SK-N-SH treated with all-trans-retinoic acid at 6 μM for 48 hours (cell line): Measurements from ENCODE around the gene COL4A2.

Source experiments
- ATAC-seq: fragments of 200-7000 bp; cut with Tn5 transposase; 3 replicates; pipeline ENCODE4 v1.9.1; 2020; ENCODE audit warnings: mild to moderate bottlenecking, moderate library complexity
- ARNTL ChIP-seq: fragments of 450-650 bp; formaldehyde crosslinking; IDR thresholded peaks from 2 replicates; pipeline ENCODE4 v1.5.0; 2020; ENCODE audit warnings: low read depth, mild to moderate bottlenecking, moderate library complexity, borderline replicate concordance
- BACH2 ChIP-seq: fragments of 250-450 bp; sonication (Bioruptor Pico); IDR thresholded peaks from 2 replicates; pipeline ENCODE4 v1.9.0; 2021; ENCODE audit warnings: mild to moderate bottlenecking, borderline replicate concordance
- CSDC2 ChIP-seq: fragments of 250-450 bp; sonication (Bioruptor Pico); IDR thresholded peaks from 2 replicates; pipeline ENCODE4 v1.5.0; 2020; ENCODE audit warnings: mild to moderate bottlenecking, moderate library complexity
- GLIS3 ChIP-seq: fragments of 250-450 bp; sonication (Bioruptor Pico); IDR thresholded peaks from 2 replicates; pipeline ENCODE4 v1.5.0; 2020; ENCODE audit warnings: mild to moderate bottlenecking, moderate library complexity
- ISL1 ChIP-seq: fragments of 250-450 bp; sonication (Bioruptor Pico); IDR thresholded peaks from 2 replicates; pipeline ENCODE4 v2.1.2; 2022; ENCODE audit warnings: mild to moderate bottlenecking, moderate library complexity
- PPARA ChIP-seq: fragments of 250-450 bp; sonication (Bioruptor Pico); IDR thresholded peaks from 2 replicates; pipeline ENCODE4 v1.5.0; 2020; ENCODE audit warnings: mild to moderate bottlenecking, borderline replicate concordance
- SNAI2 ChIP-seq: fragments of 250-450 bp; sonication (Bioruptor Pico); IDR thresholded peaks from 2 replicates; pipeline ENCODE4 v1.5.0; 2020; ENCODE audit warnings: mild to moderate bottlenecking, moderate library complexity
- TOX ChIP-seq: fragments of 250-450 bp; sonication (Bioruptor Pico); IDR thresholded peaks from 2 replicates; pipeline ENCODE4 v1.8.0; 2021; ENCODE audit warnings: mild to moderate bottlenecking, moderate library complexity, borderline replicate concordance
- ZC3H10 ChIP-seq: fragments of 250-450 bp; sonication (Bioruptor Pico); IDR thresholded peaks from 2 replicates; pipeline ENCODE4 v1.5.1; 2021; ENCODE audit warnings: mild to moderate bottlenecking, moderate library complexity
- ZNF565 ChIP-seq: fragments of 450-650 bp; formaldehyde crosslinking; conservative IDR thresholded peaks from 2 replicates; pipeline ENCODE4 v1.5.0; 2020; ENCODE audit warnings: low read depth, mild to moderate bottlenecking, moderate library complexity
- ZNF70 ChIP-seq: fragments of 450-650 bp; formaldehyde crosslinking; IDR thresholded peaks from 2 replicates; pipeline ENCODE4 v1.5.0; 2020; ENCODE audit warnings: mild to moderate bottlenecking, moderate library complexity
- TF ChIP-seq, protein P1 (sequence below): fragments of 250-450 bp; sonication (Bioruptor Pico); IDR thresholded peaks from 2 replicates; pipeline ENCODE4 v1.8.0; 2020; ENCODE audit warnings: mild to moderate bottlenecking, moderate library complexity, borderline replicate concordance
- TF ChIP-seq, protein P2 (sequence below): fragments of 250-450 bp; sonication (Bioruptor Pico); IDR thresholded peaks from 2 replicates; pipeline ENCODE4 v1.5.1; 2021; ENCODE audit warnings: mild to moderate bottlenecking, moderate library complexity
- TF ChIP-seq, protein P3 (sequence below): fragments of 250-450 bp; sonication (Bioruptor Pico); IDR thresholded peaks from 2 replicates; pipeline ENCODE4 v1.8.0; 2021; ENCODE audit warnings: low read depth, mild to moderate bottlenecking, moderate library complexity, borderline replicate concordance
- TF ChIP-seq, protein P4 (sequence below): fragments of 250-450 bp; sonication (Bioruptor Pico); IDR thresholded peaks from 2 replicates; pipeline ENCODE4 v1.5.1; 2020; ENCODE audit warnings: low read depth, mild to moderate bottlenecking, moderate library complexity
- TF ChIP-seq, protein P5 (sequence below): fragments of 250-450 bp; sonication (Bioruptor Pico); IDR thresholded peaks from 2 replicates; pipeline ENCODE4 v1.5.0; 2020; ENCODE audit warnings: mild to moderate bottlenecking, moderate library complexity

The COL4A2 gene

DNA sequence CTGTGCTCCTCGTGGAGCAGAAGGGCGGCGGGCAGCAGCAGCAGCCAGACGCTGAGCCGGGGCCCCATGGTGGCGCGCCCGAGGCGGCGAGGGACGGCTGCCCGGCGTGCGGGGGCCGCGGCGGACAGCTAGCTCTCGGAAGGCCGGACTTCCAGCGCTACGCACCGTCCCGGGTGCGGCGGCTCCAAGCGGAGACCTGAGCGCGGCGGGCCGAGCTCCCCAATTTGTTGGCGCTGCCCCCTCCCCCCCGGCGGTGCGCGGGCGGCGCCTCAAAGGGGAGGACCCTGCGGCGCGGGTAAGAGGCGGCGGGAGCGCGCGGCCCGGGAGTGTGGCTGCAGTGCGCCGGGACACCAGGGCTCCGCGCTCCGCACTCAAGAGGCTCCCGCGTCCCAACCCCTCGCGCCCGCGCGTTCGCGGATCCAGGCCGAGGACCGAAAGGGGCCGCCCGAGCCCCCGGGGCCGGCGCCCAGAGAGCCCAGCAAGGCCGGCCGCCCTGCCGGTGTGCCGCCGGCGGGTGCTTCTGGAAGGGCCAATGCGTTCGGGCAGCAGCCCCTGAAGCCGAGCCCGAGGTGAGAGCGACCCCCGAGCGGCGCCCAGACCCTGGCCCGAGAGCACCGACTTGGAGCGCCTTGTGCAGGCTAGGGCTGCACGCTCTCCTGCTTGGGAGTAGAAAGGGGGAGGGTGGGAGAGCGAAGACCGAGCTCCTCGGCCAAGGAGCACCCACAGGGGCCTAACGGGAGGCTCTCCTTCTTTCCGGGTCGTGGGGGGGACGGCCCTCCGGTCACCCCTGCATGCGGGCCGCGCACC is at the start of gene COL4A2, which contains the start of gene COL4A1:
Gene COL4A2, plus strand, starts transcription at position 325 of the 807 bp plus-strand sequence. CDS start 620 bp downstream, outside the sequence.
Gene COL4A1, minus strand, starts transcription at position 198 of the 807 bp plus-strand sequence. Its CDS starts 130 bp downstream, at position 68.
- TF ChIP-seq ISL1 (CRISPR knock-in tag) (no peak), TOX (no peak), BACH2 (CRISPR knock-in tag) (no peak), ZNF70 (CRISPR knock-in tag) (no peak), ZNF565 (CRISPR knock-in tag) (no peak), PPARA (CRISPR knock-in tag) (no peak)
- TF ChIP-seq, protein P1, sequence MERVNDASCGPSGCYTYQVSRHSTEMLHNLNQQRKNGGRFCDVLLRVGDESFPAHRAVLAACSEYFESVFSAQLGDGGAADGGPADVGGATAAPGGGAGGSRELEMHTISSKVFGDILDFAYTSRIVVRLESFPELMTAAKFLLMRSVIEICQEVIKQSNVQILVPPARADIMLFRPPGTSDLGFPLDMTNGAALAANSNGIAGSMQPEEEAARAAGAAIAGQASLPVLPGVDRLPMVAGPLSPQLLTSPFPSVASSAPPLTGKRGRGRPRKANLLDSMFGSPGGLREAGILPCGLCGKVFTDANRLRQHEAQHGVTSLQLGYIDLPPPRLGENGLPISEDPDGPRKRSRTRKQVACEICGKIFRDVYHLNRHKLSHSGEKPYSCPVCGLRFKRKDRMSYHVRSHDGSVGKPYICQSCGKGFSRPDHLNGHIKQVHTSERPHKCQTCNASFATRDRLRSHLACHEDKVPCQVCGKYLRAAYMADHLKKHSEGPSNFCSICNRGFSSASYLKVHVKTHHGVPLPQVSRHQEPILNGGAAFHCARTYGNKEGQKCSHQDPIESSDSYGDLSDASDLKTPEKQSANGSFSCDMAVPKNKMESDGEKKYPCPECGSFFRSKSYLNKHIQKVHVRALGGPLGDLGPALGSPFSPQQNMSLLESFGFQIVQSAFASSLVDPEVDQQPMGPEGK = no peak
- TF ChIP-seq, protein P2, sequence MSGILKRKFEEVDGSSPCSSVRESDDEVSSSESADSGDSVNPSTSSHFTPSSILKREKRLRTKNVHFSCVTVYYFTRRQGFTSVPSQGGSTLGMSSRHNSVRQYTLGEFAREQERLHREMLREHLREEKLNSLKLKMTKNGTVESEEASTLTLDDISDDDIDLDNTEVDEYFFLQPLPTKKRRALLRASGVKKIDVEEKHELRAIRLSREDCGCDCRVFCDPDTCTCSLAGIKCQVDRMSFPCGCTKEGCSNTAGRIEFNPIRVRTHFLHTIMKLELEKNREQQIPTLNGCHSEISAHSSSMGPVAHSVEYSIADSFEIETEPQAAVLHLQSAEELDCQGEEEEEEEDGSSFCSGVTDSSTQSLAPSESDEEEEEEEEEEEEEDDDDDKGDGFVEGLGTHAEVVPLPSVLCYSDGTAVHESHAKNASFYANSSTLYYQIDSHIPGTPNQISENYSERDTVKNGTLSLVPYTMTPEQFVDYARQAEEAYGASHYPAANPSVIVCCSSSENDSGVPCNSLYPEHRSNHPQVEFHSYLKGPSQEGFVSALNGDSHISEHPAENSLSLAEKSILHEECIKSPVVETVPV (CRISPR knock-in tag) = no peak
- TF ChIP-seq, protein P3, sequence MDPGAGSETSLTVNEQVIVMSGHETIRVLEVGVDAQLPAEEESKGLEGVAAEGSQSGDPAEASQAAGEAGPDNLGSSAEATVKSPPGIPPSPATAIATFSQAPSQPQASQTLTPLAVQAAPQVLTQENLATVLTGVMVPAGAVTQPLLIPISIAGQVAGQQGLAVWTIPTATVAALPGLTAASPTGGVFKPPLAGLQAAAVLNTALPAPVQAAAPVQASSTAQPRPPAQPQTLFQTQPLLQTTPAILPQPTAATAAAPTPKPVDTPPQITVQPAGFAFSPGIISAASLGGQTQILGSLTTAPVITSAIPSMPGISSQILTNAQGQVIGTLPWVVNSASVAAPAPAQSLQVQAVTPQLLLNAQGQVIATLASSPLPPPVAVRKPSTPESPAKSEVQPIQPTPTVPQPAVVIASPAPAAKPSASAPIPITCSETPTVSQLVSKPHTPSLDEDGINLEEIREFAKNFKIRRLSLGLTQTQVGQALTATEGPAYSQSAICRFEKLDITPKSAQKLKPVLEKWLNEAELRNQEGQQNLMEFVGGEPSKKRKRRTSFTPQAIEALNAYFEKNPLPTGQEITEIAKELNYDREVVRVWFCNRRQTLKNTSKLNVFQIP = no peak
- peak; percentile 65 for ATAC-seq

DNA sequence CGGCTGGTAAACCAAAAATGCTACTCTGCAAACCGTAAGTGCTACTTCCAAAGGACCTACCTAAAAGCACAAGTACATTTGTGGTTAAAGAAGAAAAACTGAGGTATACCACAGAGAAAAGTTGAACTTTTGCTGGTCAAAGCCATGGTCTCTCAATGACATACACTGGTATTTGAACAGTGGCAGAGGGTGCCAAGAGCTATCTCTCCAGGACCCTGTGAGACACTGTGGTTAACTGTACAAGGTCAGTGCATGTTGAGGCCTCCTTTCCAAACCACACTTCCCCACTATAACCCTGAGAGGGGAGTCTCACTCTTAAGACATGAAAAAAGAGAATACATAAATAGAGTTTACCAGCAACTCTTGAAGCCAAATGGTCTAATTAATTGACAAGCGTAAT is 49.7 kb upstream of the COL4A2 start:
- TF ChIP-seq, protein P1 = no peak
- TF ChIP-seq GLIS3 (CRISPR knock-in tag) = no peak
- TF ChIP-seq TOX = no peak
- no peak for TF ChIP-seq ZC3H10
- no peak for TF ChIP-seq BACH2 (CRISPR knock-in tag)
- no peak for TF ChIP-seq CSDC2
- no peak for TF ChIP-seq ARNTL (CRISPR knock-in tag)
- TF ChIP-seq, protein P2 (CRISPR knock-in tag) = no peak
- no peak for TF ChIP-seq PPARA (CRISPR knock-in tag)
- TF ChIP-seq, protein P4, sequence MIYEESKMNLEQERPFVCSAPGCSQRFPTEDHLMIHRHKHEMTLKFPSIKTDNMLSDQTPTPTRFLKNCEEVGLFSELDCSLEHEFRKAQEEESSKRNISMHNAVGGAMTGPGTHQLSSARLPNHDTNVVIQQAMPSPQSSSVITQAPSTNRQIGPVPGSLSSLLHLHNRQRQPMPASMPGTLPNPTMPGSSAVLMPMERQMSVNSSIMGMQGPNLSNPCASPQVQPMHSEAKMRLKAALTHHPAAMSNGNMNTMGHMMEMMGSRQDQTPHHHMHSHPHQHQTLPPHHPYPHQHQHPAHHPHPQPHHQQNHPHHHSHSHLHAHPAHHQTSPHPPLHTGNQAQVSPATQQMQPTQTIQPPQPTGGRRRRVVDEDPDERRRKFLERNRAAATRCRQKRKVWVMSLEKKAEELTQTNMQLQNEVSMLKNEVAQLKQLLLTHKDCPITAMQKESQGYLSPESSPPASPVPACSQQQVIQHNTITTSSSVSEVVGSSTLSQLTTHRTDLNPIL (CRISPR knock-in tag) = no peak
- TF ChIP-seq SNAI2 = no peak
- TF ChIP-seq, all 23 proteins: peak for 0
- no peak for ATAC-seq

DNA sequence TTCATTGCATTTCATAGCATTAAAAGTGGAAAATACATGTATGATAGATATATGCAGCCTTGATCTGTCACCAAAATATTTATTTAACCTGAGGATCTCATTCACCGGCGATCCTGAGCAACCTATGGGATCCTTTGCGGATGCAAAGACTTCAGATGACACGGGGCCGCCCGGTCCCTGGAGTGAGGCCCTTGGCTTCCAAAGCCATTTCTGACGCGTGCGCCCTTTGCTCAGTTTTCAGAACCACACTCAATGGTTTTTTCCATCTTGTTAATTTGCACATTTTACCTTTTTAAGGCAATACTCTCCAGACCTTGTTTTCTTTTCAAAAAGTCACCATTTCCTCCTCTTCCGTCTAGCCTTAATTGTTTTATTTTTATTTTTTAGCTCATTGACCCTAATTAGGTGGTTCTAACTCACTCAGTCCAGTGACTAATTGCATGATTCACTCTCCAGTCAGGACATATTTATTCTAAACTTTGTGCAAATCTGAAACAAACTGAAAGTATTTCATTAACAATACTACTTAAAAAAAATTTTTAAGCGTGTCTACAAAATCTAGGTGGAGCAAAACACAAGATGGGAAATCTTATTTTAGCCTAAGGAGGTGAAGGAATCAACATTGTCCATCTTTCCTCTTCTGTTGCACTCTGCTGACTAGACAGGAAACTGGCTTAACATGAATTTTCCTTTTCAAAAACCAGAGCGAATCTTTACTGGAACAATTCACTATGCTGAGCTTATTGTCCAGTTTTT is 48.0 kb upstream of the COL4A2 start:
- TF ChIP-seq PPARA (CRISPR knock-in tag) (no peak), BACH2 (CRISPR knock-in tag) (no peak)
- TF ChIP-seq, protein P5, sequence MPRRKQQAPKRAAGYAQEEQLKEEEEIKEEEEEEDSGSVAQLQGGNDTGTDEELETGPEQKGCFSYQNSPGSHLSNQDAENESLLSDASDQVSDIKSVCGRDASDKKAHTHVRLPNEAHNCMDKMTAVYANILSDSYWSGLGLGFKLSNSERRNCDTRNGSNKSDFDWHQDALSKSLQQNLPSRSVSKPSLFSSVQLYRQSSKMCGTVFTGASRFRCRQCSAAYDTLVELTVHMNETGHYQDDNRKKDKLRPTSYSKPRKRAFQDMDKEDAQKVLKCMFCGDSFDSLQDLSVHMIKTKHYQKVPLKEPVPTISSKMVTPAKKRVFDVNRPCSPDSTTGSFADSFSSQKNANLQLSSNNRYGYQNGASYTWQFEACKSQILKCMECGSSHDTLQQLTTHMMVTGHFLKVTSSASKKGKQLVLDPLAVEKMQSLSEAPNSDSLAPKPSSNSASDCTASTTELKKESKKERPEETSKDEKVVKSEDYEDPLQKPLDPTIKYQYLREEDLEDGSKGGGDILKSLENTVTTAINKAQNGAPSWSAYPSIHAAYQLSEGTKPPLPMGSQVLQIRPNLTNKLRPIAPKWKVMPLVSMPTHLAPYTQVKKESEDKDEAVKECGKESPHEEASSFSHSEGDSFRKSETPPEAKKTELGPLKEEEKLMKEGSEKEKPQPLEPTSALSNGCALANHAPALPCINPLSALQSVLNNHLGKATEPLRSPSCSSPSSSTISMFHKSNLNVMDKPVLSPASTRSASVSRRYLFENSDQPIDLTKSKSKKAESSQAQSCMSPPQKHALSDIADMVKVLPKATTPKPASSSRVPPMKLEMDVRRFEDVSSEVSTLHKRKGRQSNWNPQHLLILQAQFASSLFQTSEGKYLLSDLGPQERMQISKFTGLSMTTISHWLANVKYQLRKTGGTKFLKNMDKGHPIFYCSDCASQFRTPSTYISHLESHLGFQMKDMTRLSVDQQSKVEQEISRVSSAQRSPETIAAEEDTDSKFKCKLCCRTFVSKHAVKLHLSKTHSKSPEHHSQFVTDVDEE = no peak
- TF ChIP-seq, all 23 proteins: peak for 0
- 0 out of 3 replicates have a peak, but pooled peaks have one; percentile 36 for ATAC-seq
